Mesenchymal stem cell (in vitro differentiated cells and primary cell): ENCODE data around the gene CDH4.

ENCODE experiments used
- DNase-seq: peaks from one replicate; pipeline ENCODE4 v3.0.0-alpha.2; 2013
- H2AFZ ChIP-seq: one replicate; pipeline ENCODE4 v1.6.1; 2013; ENCODE audit warnings: low read depth, mild to moderate bottlenecking, control low read depth, inconsistent platforms, low read length, moderate library complexity
- H2AK5ac ChIP-seq: 2 replicates; pipeline ENCODE4 v1.6.1; 2013; ENCODE audit warnings: low read length, moderate library complexity, mild to moderate bottlenecking, inconsistent platforms; ENCODE audit not compliant: severe bottlenecking
- H2BK120ac ChIP-seq: one replicate; pipeline ENCODE4 v1.6.1; 2013; ENCODE audit warnings: low read depth, mild to moderate bottlenecking, inconsistent platforms, low read length, moderate library complexity
- H2BK12ac ChIP-seq, 2 experiments: one replicate each; pipeline ENCODE4 v1.6.1; 2013; ENCODE audit warnings: inconsistent platforms in 2 of 2, low read length in 2 of 2, mild to moderate bottlenecking in 2 of 2, moderate library complexity in 2 of 2, control low read depth in 1 of 2
- H2BK15ac ChIP-seq: one replicate; pipeline ENCODE4 v1.6.1; 2013; ENCODE audit warnings: mild to moderate bottlenecking, low read depth, inconsistent platforms; ENCODE audit not compliant: poor library complexity, severe bottlenecking
- H2BK5ac ChIP-seq: 2 replicates; pipeline ENCODE4 v1.6.1; 2013; ENCODE audit warnings: low read depth, mild to moderate bottlenecking, low read length, control low read depth, inconsistent platforms; ENCODE audit not compliant: poor library complexity, severe bottlenecking
- H3K14ac ChIP-seq, 2 experiments: one replicate each; pipeline ENCODE4 v1.6.1; 2013; ENCODE audit warnings: inconsistent platforms in 2 of 2, low read length in 2 of 2, control low read depth in 1 of 2, mild to moderate bottlenecking in 1 of 2, moderate library complexity in 1 of 2
- H3K18ac ChIP-seq, 2 experiments: one replicate each; pipeline ENCODE4 v1.6.1; 2013; ENCODE audit warnings: inconsistent platforms in 2 of 2, low read length in 2 of 2, control low read depth in 1 of 2, low read depth in 1 of 2, mild to moderate bottlenecking in 1 of 2
- H3K23ac ChIP-seq, 2 experiments: one replicate each; pipeline ENCODE4 v1.6.1; 2013; ENCODE audit warnings: inconsistent platforms in 2 of 2, low read length in 2 of 2, mild to moderate bottlenecking in 2 of 2, moderate library complexity in 2 of 2, control low read depth in 1 of 2
- H3K27ac ChIP-seq: 2 replicates; pipeline ENCODE4 v1.5.1; 2013; ENCODE audit warnings: mild to moderate bottlenecking, moderate library complexity, low read length, control low read depth, inconsistent platforms; ENCODE audit not compliant: poor library complexity, severe bottlenecking
- H3K27me3 ChIP-seq, 2 experiments: 2 replicates each; pipeline versions ENCODE4 v1.6.1 to v1.7.0; 2013; ENCODE audit warnings: low read length in 2 of 2, mild to moderate bottlenecking in 2 of 2, moderate library complexity in 2 of 2, control low read depth in 1 of 2, inconsistent platforms in 1 of 2; ENCODE audit not compliant: control insufficient read depth in 1 of 2, insufficient read depth in 1 of 2
- H3K36me3 ChIP-seq, 2 experiments: 2 replicates each; pipeline versions ENCODE4 v1.6.1 to v1.7.0; 2013; ENCODE audit warnings: low read length in 2 of 2, control low read depth in 1 of 2, inconsistent platforms in 1 of 2, low read depth in 1 of 2, mild to moderate bottlenecking in 1 of 2; ENCODE audit not compliant: insufficient read depth in 2 of 2, control insufficient read depth in 1 of 2
- H3K4ac ChIP-seq, 2 experiments: one replicate each; pipeline ENCODE4 v1.6.1; 2013; ENCODE audit warnings: inconsistent platforms in 2 of 2, low read length in 2 of 2, mild to moderate bottlenecking in 2 of 2, moderate library complexity in 2 of 2, control low read depth in 1 of 2, low read depth in 1 of 2
- H3K4me1 ChIP-seq: 2 replicates; pipeline ENCODE4 v1.6.1; 2013; ENCODE audit warnings: low read depth, low read length, control low read depth; ENCODE audit not compliant: control insufficient read depth, insufficient read depth
- H3K4me2 ChIP-seq: 2 replicates; pipeline ENCODE4 v1.6.1; 2013; ENCODE audit warnings: low read length, mild to moderate bottlenecking, inconsistent platforms; ENCODE audit not compliant: poor library complexity, severe bottlenecking
- H3K4me3 ChIP-seq, 2 experiments: 2 replicates each; pipeline versions ENCODE4 v1.5.1 to v1.7.0; 2013; ENCODE audit warnings: low read length in 2 of 2, mild to moderate bottlenecking in 2 of 2, control low read depth in 1 of 2, low read depth in 1 of 2; ENCODE audit not compliant: insufficient read depth in 1 of 2
- H3K79me1 ChIP-seq: replicated peaks from 2 replicates; pipeline ENCODE4 v1.6.1; 2013; ENCODE audit warnings: mild to moderate bottlenecking, control low read depth, low read length, inconsistent platforms; ENCODE audit not compliant: poor library complexity, severe bottlenecking
- H3K9ac ChIP-seq: 2 replicates; pipeline ENCODE4 v1.7.0; 2013; ENCODE audit warnings: mild to moderate bottlenecking, low read length, moderate library complexity
- H3K9me3 ChIP-seq: 2 replicates; pipeline ENCODE4 v1.7.0; 2013; ENCODE audit warnings: mild to moderate bottlenecking, low read length; ENCODE audit not compliant: control insufficient read depth
- H4K8ac ChIP-seq: one replicate; pipeline ENCODE4 v1.6.1; 2013; ENCODE audit warnings: inconsistent platforms, mild to moderate bottlenecking, low read length, moderate library complexity
- H4K91ac ChIP-seq: one replicate; pipeline ENCODE4 v1.6.1; 2013; ENCODE audit warnings: mild to moderate bottlenecking, low read length, inconsistent platforms
- WGBS: methylation state at CpG from one replicate; pipeline ENCODE4 v1.1.7; 2013; ENCODE audit warnings: mixed read lengths; 5-methylcytosine and 5-hydroxymethylcytosine counted together

CDH4 gene

DNA sequence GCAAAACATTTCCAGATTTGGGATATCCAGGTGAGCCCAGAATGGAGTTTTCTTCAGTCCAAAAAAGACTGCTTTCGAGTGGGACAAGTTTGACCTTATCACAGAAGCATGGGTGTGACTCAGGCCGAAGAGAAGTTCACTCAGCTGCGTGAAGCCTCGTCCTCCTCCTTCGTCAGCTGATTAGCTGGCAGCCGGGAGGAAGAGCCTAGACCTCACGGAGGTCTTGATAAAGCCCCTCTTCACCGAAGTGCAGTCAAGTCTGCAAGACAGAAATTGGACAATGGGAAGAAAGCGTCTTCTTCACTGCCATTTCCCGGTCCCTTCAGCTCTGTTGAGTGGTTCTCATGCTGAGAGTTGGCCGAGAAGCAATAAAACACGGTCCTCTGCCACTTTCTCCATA lies 449.7 kb downstream of the CDH4 start:
- H4K91ac ChIP-seq: no peak overlapping the region
- WGBS: 92% methylated on average over 12 of the region's 12 CpGs

DNA sequence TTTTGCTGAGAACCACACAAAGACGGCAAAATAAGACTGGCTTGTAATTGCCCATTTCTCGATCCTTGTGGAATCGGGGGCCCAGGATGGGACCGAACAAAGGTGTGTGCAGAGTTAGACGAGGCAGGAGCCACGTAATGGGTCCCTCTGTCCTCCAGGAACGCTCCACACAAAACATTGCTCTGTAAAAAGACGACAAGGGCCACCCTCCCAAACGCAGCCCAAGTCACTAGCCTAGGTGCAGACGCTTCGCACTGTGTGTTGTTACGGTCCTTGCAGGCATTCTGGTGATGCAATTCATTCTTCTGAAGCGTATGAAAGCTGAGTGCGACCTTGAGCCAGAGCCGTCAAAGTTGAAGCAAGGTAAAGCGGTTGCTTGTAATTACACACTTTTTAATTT lies 450.2 kb downstream of the CDH4 start:
- no peak overlapping the region for H3K18ac ChIP-seq
- H3K23ac ChIP-seq: no peak overlapping the region
- H3K14ac ChIP-seq: no peak overlapping the region
- H3K27ac ChIP-seq: no peak overlapping the region
- no peak overlapping the region for H2BK5ac ChIP-seq
- no peak overlapping the region for H2BK12ac ChIP-seq
- 94% methylated on average over 14 of the region's 16 CpGs for WGBS
- H4K91ac ChIP-seq: no peak overlapping the region
- no peak overlapping the region for H3K4me3 ChIP-seq
- no peak overlapping the region for H2BK15ac ChIP-seq
- no peaks in the 10 kb centered on the region for H3K79me1 ChIP-seq
- H2AK5ac ChIP-seq: no peak overlapping the region
- no peak overlapping the region for H3K4me2 ChIP-seq
- peaks cover 0 to 4% of the 10 kb centered on the region in 2 experiments for H3K27me3 ChIP-seq
- H4K8ac ChIP-seq: no peak overlapping the region
- DNase-seq: no peak
- H3K4ac ChIP-seq: no peak overlapping the region
- peaks cover 3% of the 10 kb centered on the region for H3K4me1 ChIP-seq
- H3K9me3 ChIP-seq: peaks cover 3% of the 10 kb centered on the region
- H2AFZ ChIP-seq: no peak overlapping the region
- H3K36me3 ChIP-seq: no peaks in the 10 kb centered on the region
- no peak overlapping the region for H2BK120ac ChIP-seq
- H3K9ac ChIP-seq: no peak overlapping the region

More for the DNA sequence above, 449.7 kb downstream of the CDH4 start:
- Histone ChIP-seq H3K27me3 (peaks cover 0 to 4% of the 10 kb centered on the region in 2 experiments), H2BK15ac (no peak overlapping the region), H2AFZ (no peak overlapping the region), H3K36me3 (no peaks in the 10 kb centered on the region), H3K4me2 (no peak overlapping the region), H2BK5ac (no peak overlapping the region), H2BK12ac (no peak overlapping the region), H3K79me1 (no peaks in the 10 kb centered on the region), H3K4me1 (peaks cover 3% of the 10 kb centered on the region), H3K9ac (no peak overlapping the region), H3K9me3 (peaks cover 3% of the 10 kb centered on the region), H3K23ac (no peak overlapping the region), H4K8ac (no peak overlapping the region), H3K18ac (no peak overlapping the region), H3K4me3 (no peak overlapping the region), H3K27ac (no peak overlapping the region), H3K4ac (no peak overlapping the region), H2AK5ac (no peak overlapping the region), H3K14ac (no peak overlapping the region), H2BK120ac (no peak overlapping the region)
- DNase-seq: no peak

DNA sequence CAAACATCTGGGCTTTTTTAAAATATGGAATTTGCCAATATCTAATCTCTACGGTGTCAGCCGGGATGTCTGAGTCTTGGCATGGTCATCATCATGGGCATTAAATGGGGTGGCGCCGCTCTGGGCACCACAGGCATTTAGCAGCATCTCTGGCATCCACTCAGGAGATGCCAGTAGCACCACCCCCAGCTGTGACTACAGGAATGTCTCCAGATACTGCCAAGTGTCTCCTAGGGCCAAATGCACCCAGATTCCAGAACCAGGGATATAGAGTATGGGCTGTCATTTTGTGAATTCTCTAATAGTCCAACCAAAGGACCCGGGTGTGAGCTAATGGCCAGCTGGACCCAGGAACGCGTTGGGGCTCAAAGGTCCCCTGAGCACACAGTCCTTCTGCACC lies 452.6 kb downstream of the CDH4 start:
- H2AK5ac ChIP-seq: no peak overlapping the region
- H3K23ac ChIP-seq: no peak overlapping the region
- no peak overlapping the region for H2BK12ac ChIP-seq
- H3K18ac ChIP-seq: no peak overlapping the region
- H4K8ac ChIP-seq: no peak overlapping the region
- no peak for DNase-seq
- H3K4me1 ChIP-seq: no peaks in the 10 kb centered on the region
- no peak overlapping the region for H3K9ac ChIP-seq
- peaks cover 0 to 4% of the 10 kb centered on the region in 2 experiments for H3K27me3 ChIP-seq
- no peaks in the 10 kb centered on the region for H3K79me1 ChIP-seq
- H3K4ac ChIP-seq: no peak overlapping the region
- H3K14ac ChIP-seq: no peak overlapping the region
- no peak overlapping the region for H3K4me2 ChIP-seq
- no peak overlapping the region for H3K27ac ChIP-seq
- no peaks in the 10 kb centered on the region for H3K36me3 ChIP-seq
- WGBS: 93% methylated on average over 7 of the region's 7 CpGs
- H2BK120ac ChIP-seq: no peak overlapping the region
- peaks cover 6% of the 10 kb centered on the region for H3K9me3 ChIP-seq
- no peak overlapping the region for H2BK5ac ChIP-seq
- H4K91ac ChIP-seq: no peak overlapping the region
- H2BK15ac ChIP-seq: no peak overlapping the region
- no peak overlapping the region for H2AFZ ChIP-seq
- H3K4me3 ChIP-seq: no peak overlapping the region

DNA sequence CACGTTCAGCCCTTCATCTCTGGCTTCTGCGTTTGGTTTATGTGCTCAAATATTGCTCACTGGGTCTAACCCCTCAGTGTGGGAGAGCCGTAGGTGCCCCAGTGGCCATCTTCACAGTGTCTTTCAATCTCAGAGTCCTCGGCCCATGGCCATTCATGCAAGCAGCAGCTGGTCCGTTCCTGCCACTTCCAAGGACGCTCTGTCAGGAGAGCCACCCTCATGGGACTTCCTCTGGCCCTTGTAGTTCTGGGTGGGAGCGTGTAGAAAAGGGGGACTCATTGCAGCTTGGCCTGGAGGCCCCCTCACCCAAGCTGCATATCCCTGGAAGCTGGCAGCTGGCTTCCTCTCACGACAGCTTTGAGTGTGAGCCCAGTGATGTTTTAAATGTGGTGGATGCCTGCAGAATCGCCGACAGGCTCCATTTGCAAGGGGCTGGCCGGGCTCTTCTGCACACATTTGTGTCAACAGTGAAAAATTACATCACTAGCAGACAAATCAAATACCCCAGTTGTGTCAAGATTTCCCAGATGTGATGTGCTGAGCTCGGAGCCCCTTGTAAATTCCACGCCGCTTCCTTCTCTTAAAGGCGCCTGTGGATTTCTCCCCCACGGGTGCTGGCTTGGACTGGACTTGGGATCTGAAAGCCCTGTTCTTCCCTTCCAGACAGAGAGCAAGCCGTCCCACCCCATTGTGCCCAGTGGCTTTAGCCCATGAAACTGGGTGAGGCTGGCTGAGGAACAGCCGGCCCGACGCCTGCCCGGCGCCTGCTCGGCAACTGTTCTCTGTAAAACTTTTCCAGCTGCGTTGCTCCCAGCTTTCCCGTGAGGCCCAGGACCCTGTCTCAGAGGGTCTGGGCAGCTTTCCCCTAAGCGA lies 453.6 kb downstream of the CDH4 start:
- Histone ChIP-seq H4K91ac (no peak overlapping the region), H3K36me3 (no peaks in the 10 kb centered on the region), H2AK5ac (no peak overlapping the region), H2BK5ac (no peak overlapping the region), H2BK12ac (no peak overlapping the region), H3K23ac (no peak overlapping the region), H3K4me3 (no peak overlapping the region), H3K4me1 (no peaks in the 10 kb centered on the region), H4K8ac (no peak overlapping the region), H3K9ac (no peak overlapping the region), H3K27ac (no peak overlapping the region), H3K4ac (no peak overlapping the region), H2BK120ac (no peak overlapping the region), H2AFZ (no peak overlapping the region), H3K9me3 (peaks cover 6% of the 10 kb centered on the region), H3K79me1 (no peaks in the 10 kb centered on the region), H3K4me2 (no peak overlapping the region), H3K27me3 (peaks cover 0 to 4% of the 10 kb centered on the region in 2 experiments), H3K18ac (no peak overlapping the region), H2BK15ac (no peak overlapping the region), H3K14ac (no peak overlapping the region)
- WGBS: 90% methylated on average over 25 of the region's 26 CpGs
- no peak for DNase-seq
